Activated CD8-positive, alpha-beta T cell treated with anti-CD3 and anti-CD28 coated beads for 36 hours (primary cell): ENCODE results near the gene CDC42BPB. TPM values are rescaled to one million over a fixed set of nuclear protein-coding genes. Genes with fewer than 3 reads are reported as not detected.

Experiments
- ATAC-seq: fragments of 200-7000 bp; cut with Tn5 transposase; one replicate; pipeline ENCODE4 v1.10.0; 2021; ENCODE audit warnings: mild to moderate bottlenecking, moderate library complexity
- CTCF ChIA-PET: fragments of 350-600 bp; sonication (Branson Sonifier 250); formaldehyde crosslinking; loops from one replicate; lab custom pipeline; 2021; ENCODE audit warnings: antibody characterized with exemption; lab: Charles Lee
- POLR2A ChIA-PET: fragments of 350-600 bp; sonication (Branson Sonifier 250); formaldehyde crosslinking; loops from one replicate; lab custom pipeline; 2021; ENCODE audit warnings: antibody characterized with exemption; lab: Charles Lee
- DNase-seq: peaks from one replicate; pipeline ENCODE4 v3.0.0-alpha.2; 2020
- H3K27ac Mint-ChIP-seq: one replicate; pipeline ENCODE4 v1.8.0; 2021; ENCODE audit warnings: mild to moderate bottlenecking, mixed read lengths
- H3K27me3 Mint-ChIP-seq: one replicate; pipeline ENCODE4 v1.8.0; 2021; ENCODE audit warnings: mixed read lengths
- H3K36me3 Mint-ChIP-seq: one replicate; pipeline ENCODE4 v1.8.0; 2021; ENCODE audit warnings: low read depth, mixed read lengths
- H3K4me1 Mint-ChIP-seq: one replicate; pipeline ENCODE4 v1.8.0; 2021; ENCODE audit warnings: low read depth, mixed read lengths
- H3K4me3 Mint-ChIP-seq: one replicate; pipeline ENCODE4 v1.8.0; 2021; ENCODE audit warnings: mild to moderate bottlenecking, moderate library complexity, mixed read lengths
- H3K9me3 Mint-ChIP-seq: one replicate; pipeline ENCODE4 v1.8.0; 2021; ENCODE audit warnings: mixed read lengths
- CTCF ChIP-seq: fragments of 200-600 bp; IDR thresholded peaks from one replicate; pipeline ENCODE4 v1.8.0; 2022; ENCODE audit warnings: antibody characterized with exemption, mild to moderate bottlenecking
- intact Hi-C: fragments of 100-400 bp; cut with micrococcal nuclease; formaldehyde crosslinking; loops from one replicate; pipeline ENCODE4 v1.10.0; 2022
- total RNA-seq, 2 experiments: library from RNA; stranded (reverse); gene quantifications; one replicate each; pipeline ENCODE4 v1.2.3, GENCODE V29; 2021

The CDC42BPB gene
- total RNA-seq, 2 experiments from 2014 or later = 0.72 to 0.96 TPM

GRCh38 chr14:103045371-103045869, 11.9 kb downstream of the CDC42BPB start:
- ATAC-seq (no peak), DNase-seq (no peak)
- Mint-ChIP-seq H3K27me3 (peaks cover 17% of the 10 kb centered on the region), H3K9me3 (no peaks in the 10 kb centered on the region), H3K36me3 (no peaks in the 10 kb centered on the region), H3K4me3 (no peak overlapping the region), H3K4me1 (peaks cover 5% of the 10 kb centered on the region), H3K27ac (no peak overlapping the region)
- intact Hi-C loops = no loop called here
- ChIA-PET POLR2A (interaction anchor here (1.1 kb wide), 1 partner anchor 29 kb away, joined by 4 read pairs; no protein-coding TSS in a partner anchor), CTCF (interaction anchor here (1.6 kb wide), 1 partner anchor 8 kb away, joined by 3 read pairs; no protein-coding TSS in a partner anchor)
- TF ChIP-seq CTCF = no peak

- H3K36me3 Mint-ChIP-seq = no peaks in the 10 kb centered on the region
- H3K4me1 Mint-ChIP-seq = peaks cover 5% of the 10 kb centered on the region
- no peak for TF ChIP-seq CTCF
- ChIA-PET POLR2A (no interaction called here), CTCF (no interaction called here)
- no peak overlapping the region for H3K27ac Mint-ChIP-seq
- DNase-seq (no peak), ATAC-seq (no peak)
- no peaks in the 10 kb centered on the region for H3K9me3 Mint-ChIP-seq
- no peak overlapping the region for H3K4me3 Mint-ChIP-seq
- intact Hi-C loops = no loop called here
- H3K27me3 Mint-ChIP-seq = peaks cover 17% of the 10 kb centered on the region
Measured at GRCh38 chr14:103043257-103044015, 13.9 kb downstream of the CDC42BPB start.

DNA sequence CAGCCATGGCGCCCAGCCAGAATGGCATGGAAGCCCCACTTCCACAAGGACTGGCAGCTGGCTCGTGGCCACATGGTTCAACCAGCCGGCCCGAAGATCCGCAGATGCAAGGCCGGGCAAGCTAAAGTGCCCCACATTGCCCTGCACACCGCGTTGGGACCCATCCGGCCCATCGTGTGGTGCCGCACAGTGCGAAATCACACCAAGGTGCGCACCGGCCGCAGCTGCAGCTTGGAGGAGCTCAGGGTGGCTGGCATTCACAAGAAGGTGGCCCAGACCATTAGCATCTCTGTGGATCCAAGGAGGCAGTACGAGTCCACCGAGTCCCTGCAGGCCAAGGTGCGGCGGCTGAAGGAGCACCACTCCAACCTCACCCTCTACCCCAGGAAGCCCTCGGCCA, 15.9 kb downstream of the CDC42BPB start:
- no peak for TF ChIP-seq CTCF
- POLR2A ChIA-PET = no interaction called here
- Mint-ChIP-seq H3K4me1 (peaks cover 5% of the 10 kb centered on the region), H3K9me3 (no peaks in the 10 kb centered on the region), H3K4me3 (no peak overlapping the region), H3K27ac (no peak overlapping the region), H3K36me3 (no peaks in the 10 kb centered on the region), H3K27me3 (peaks cover 15% of the 10 kb centered on the region)
- ATAC-seq (no peak), DNase-seq (no peak)
- CTCF ChIA-PET = no interaction called here
- intact Hi-C loops = no loop called here

- no peak for ATAC-seq
- no peaks in the 10 kb centered on the region for H3K36me3 Mint-ChIP-seq
- intact Hi-C loops = no loop called here
- H3K27ac Mint-ChIP-seq = no peak overlapping the region
- POLR2A ChIA-PET = no interaction called here
- no peak for TF ChIP-seq CTCF
- DNase-seq = no peak
- CTCF ChIA-PET = no interaction called here
- no peaks in the 10 kb centered on the region for H3K27me3 Mint-ChIP-seq
- H3K9me3 Mint-ChIP-seq = no peaks in the 10 kb centered on the region
- H3K4me1 Mint-ChIP-seq = no peaks in the 10 kb centered on the region
- no peak overlapping the region for H3K4me3 Mint-ChIP-seq
Measured at GRCh38 chr14:103033681-103034096, 23.7 kb downstream of the CDC42BPB start.

DNA sequence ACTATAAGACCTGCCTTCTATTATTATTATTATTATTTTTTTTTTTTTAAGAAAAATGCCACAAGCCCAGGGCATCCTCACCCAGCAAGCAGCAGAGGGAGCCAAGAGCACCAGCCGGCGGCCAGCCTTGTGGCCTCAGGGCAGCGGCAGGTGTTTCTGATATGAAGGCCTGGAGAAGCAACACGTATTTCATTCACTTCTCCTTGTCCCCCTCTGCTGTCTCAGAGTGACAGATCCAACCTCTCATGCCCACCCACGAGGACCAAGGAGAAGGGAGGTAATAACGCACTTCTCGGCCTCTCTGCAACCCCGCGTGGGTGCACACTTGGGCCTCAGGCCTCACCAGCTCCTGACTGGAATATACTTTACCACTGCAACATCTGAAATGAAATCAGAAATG, 25.4 kb downstream of the CDC42BPB start:
- CTCF ChIA-PET = no interaction called here
- Mint-ChIP-seq H3K36me3 (no peaks in the 10 kb centered on the region), H3K4me1 (no peaks in the 10 kb centered on the region), H3K4me3 (no peak overlapping the region), H3K9me3 (no peaks in the 10 kb centered on the region), H3K27me3 (no peaks in the 10 kb centered on the region), H3K27ac (no peak overlapping the region)
- POLR2A ChIA-PET = no interaction called here
- DNase-seq = no peak
- TF ChIP-seq CTCF = no peak
- ATAC-seq = no peak
- intact Hi-C loops = no loop called here
